Caco-2 (cell line): ENCODE results near the gene TRIM24. TPM values are rescaled to one million over a fixed set of nuclear protein-coding genes. Genes with fewer than 3 reads are reported as not detected.
A peak's percentile ranks its signal among the peaks of the same experiment; 100 is the strongest.
"Not testable (repeated sequence)": the region's sequence is repeated elsewhere in the genome, so short reads cannot be mapped to it uniquely, and the experiment has no call there.

Source experiments
- Bru-seq: library from RNA; stranded (reverse); fragments of 400-500 nt; gene quantifications from one replicate; lab custom pipeline; 2021; lab: Mats Ljungman, UMichigan
- BruChase-seq, 2 experiments: library from RNA; stranded (reverse); fragments of 400-500 nt; gene quantifications; one replicate each; lab custom pipeline; 2021; lab: Mats Ljungman, UMichigan
- BruUV-seq: library from RNA; stranded (reverse); fragments of 400-500 nt; replicated peaks from 2 replicates; lab custom pipeline; 2021; lab: Mats Ljungman, UMichigan
- CTCF ChIA-PET: fragments of 300-600 bp; sonication (Branson Sonifier 250); formaldehyde crosslinking; loops from one replicate; lab custom pipeline; 2022; ENCODE audit warnings: antibody characterized with exemption; lab: Charles Lee
- POLR2A ChIA-PET: fragments of 300-600 bp; sonication (Branson Sonifier 250); formaldehyde crosslinking; loops from one replicate; lab custom pipeline; 2022; ENCODE audit warnings: antibody characterized with exemption; lab: Charles Lee
- DNase-seq, 2 experiments: peaks; one replicate each; pipeline versions ENCODE4 v3.0.0 to v3.0.0-alpha.2; 2020 to 2022
- H3K27me3 ChIP-seq: replicated peaks from 2 replicates; pipeline ENCODE4 v1.6.0; 2011; ENCODE audit warnings: low read length; ENCODE audit not compliant: control insufficient read depth, insufficient read depth
- H3K36me3 ChIP-seq: 2 replicates; pipeline ENCODE4 v1.5.1; 2011; ENCODE audit warnings: low read length; ENCODE audit not compliant: control insufficient read depth, insufficient read depth
- H3K4me1 ChIP-seq: fragments of 250-450 bp; sonication (Bioruptor Pico); 2 replicates; pipeline ENCODE4 v1.5.1; 2020; ENCODE audit warnings: mild to moderate bottlenecking
- H3K4me3 ChIP-seq: 2 replicates; pipeline ENCODE4 v1.5.1; 2011; ENCODE audit warnings: low read depth, mild to moderate bottlenecking, control low read depth, low read length
- H3K9me3 ChIP-seq: fragments of 250-450 bp; sonication (Bioruptor Pico); 2 replicates; pipeline ENCODE4 v1.5.1; 2020; ENCODE audit warnings: mild to moderate bottlenecking, moderate library complexity
- H3K27ac Mint-ChIP-seq: one replicate; pipeline ENCODE4 v1.8.0; 2022; ENCODE audit warnings: mixed read lengths; ENCODE audit not compliant: unreplicated experiment
- H3K27me3 Mint-ChIP-seq: one replicate; pipeline ENCODE4 v1.8.0; 2022; ENCODE audit warnings: mixed read lengths; ENCODE audit not compliant: insufficient read depth, unreplicated experiment
- H3K36me3 Mint-ChIP-seq: one replicate; pipeline ENCODE4 v1.8.0; 2022; ENCODE audit warnings: mild to moderate bottlenecking, mixed read lengths; ENCODE audit not compliant: insufficient read depth, unreplicated experiment
- H3K4me1 Mint-ChIP-seq: one replicate; pipeline ENCODE4 v1.8.0; 2022; ENCODE audit warnings: low read depth, mixed read lengths; ENCODE audit not compliant: unreplicated experiment
- H3K4me3 Mint-ChIP-seq: one replicate; pipeline ENCODE4 v1.8.0; 2022; ENCODE audit warnings: mild to moderate bottlenecking, moderate library complexity, mixed read lengths; ENCODE audit not compliant: unreplicated experiment
- H3K9me3 Mint-ChIP-seq: one replicate; pipeline ENCODE4 v1.8.0; 2022; ENCODE audit warnings: mixed read lengths; ENCODE audit not compliant: unreplicated experiment
- CTCF ChIP-seq, 2 experiments: fragments of 200-600 bp in 1 of 2; IDR thresholded peaks; 1 replicate in 1 of 2; 2 replicates in 1 of 2; pipeline versions ENCODE4 v1.5.1 to v1.8.0; 2011 to 2022; ENCODE audit warnings: antibody characterized with exemption in 1 of 2, control low read depth in 1 of 2, inconsistent platforms in 1 of 2, low read depth in 1 of 2, low read length in 1 of 2, mild to moderate bottlenecking in 1 of 2, moderate library complexity in 1 of 2; ENCODE audit not compliant: insufficient read depth in 1 of 2, severe bottlenecking in 1 of 2, unreplicated experiment in 1 of 2
- intact Hi-C: fragments of 100-400 bp; cut with micrococcal nuclease; formaldehyde crosslinking; loops from one replicate; pipeline ENCODE4 v1.10.0; 2022; ENCODE audit not compliant: unreplicated experiment
- long read RNA-seq: library from polyadenylated mRNA; stranded (forward); transcript quantifications from one replicate; pipeline ENCODE4 v2.0.0, GENCODE V29; 2022
- total RNA-seq: library from RNA; stranded (reverse); gene quantifications from 2 replicates; pipeline ENCODE4 v1.2.3, GENCODE V29; 2022

The TRIM24 gene
- total RNA-seq (54.7 and 58.2 TPM in 2 replicates), Bru-seq, nascent RNA (percentile 96 among the genes with signal in this experiment), BruChase-seq, experiment 1, labeled RNA remaining after a 2-hour chase (percentile 89 among the genes with signal in this experiment), BruChase-seq, experiment 2, labeled RNA remaining after a 6-hour chase (percentile 84 among the genes with signal in this experiment)
- long read RNA-seq, full-length matches to known transcripts, result 32 of 49 reads
- long read RNA-seq, partial matches to known transcripts, result 10 of 49 reads
- long read RNA-seq, other reads (novel, unspliced or antisense), result 7 of 49 reads

- Histone ChIP-seq H3K27me3 (no peaks in the 10 kb centered on the region), H3K4me1 (peaks cover 19% of the 10 kb centered on the region), H3K9me3 (no peaks in the 10 kb centered on the region), H3K4me3 (peak within 1 kb of the TSS; percentile 99), H3K36me3 (no peaks in the 10 kb centered on the region; the same call in 1 of the 2 replicates)
- intact Hi-C loops, result loop anchor here (1.0 to 5.0 kb wide), 7 partner anchors 43 to 457 kb away; partner anchors contain the start of gene CREB3L2
- TF ChIP-seq CTCF (IDR thresholded peaks at IDR 0.05; ENCODE audit: insufficient read depth in 1 of 2, low read depth in 1 of 2, low read length in 1 of 2, severe bottlenecking in 1 of 2, unreplicated experiment in 1 of 2), result no peak
- CTCF ChIA-PET, result interaction anchor here (1.0 kb wide), 1 partner anchor 279 kb away, joined by 3 read pairs; no protein-coding TSS in a partner anchor
- Mint-ChIP-seq H3K4me1 (no peaks in the 10 kb centered on the region), H3K9me3 (no peaks in the 10 kb centered on the region), H3K27me3 (no peaks in the 10 kb centered on the region), H3K27ac (peak within 1 kb of the TSS; percentile 90), H3K36me3 (peaks cover 46% of the 10 kb centered on the region), H3K4me3 (peak within 1 kb of the TSS; percentile 79)
- DNase-seq, result no peak
- no TSS peak for BruUV-seq
- POLR2A ChIA-PET, result no interaction called here
Observed at GRCh38 chr7:138460176-138460648, at the start of gene TRIM24. Gene TRIM24, plus strand, starts transcription at chr7:138460259. Its CDS starts 290 bp downstream, at chr7:138460549.

- DNase-seq, H3K4me1 Mint-ChIP-seq, intact Hi-C loops, CTCF ChIA-PET, H3K27me3 Mint-ChIP-seq, H3K4me1 ChIP-seq, H3K36me3 Mint-ChIP-seq, H3K4me3 Mint-ChIP-seq, H3K36me3 ChIP-seq, H3K9me3 ChIP-seq, POLR2A ChIA-PET, H3K9me3 Mint-ChIP-seq, H3K27ac Mint-ChIP-seq, H3K4me3 ChIP-seq, BruUV-seq, H3K27me3 ChIP-seq: not testable (repeated sequence)
Observed at GRCh38 chr7:138412077-138412476, 48.0 kb upstream of the TRIM24 start.

GRCh38 chr7:138412921-138413320 is 47.1 kb upstream of the TRIM24 start:
- POLR2A ChIA-PET, H3K27me3 ChIP-seq, H3K36me3 Mint-ChIP-seq, H3K36me3 ChIP-seq, H3K4me3 Mint-ChIP-seq, H3K4me3 ChIP-seq, intact Hi-C loops, H3K27me3 Mint-ChIP-seq, H3K9me3 ChIP-seq, BruUV-seq, H3K9me3 Mint-ChIP-seq, H3K27ac Mint-ChIP-seq, CTCF ChIA-PET, DNase-seq: not testable (repeated sequence)
- peaks cover 12% of the 10 kb centered on the region for H3K4me1 ChIP-seq
- H3K4me1 Mint-ChIP-seq, result peaks cover 17% of the 10 kb centered on the region

GRCh38 chr7:138417078-138417700 is 42.9 kb upstream of the TRIM24 start:
- DNase-seq, result no peak
- intact Hi-C loops, result loop anchor here (1.0 to 5.0 kb wide), 2 partner anchors 21 to 45 kb away; partner anchors contain the start of gene TRIM24
- POLR2A ChIA-PET, result no interaction called here
- peaks cover 4% of the 10 kb centered on the region for H3K36me3 Mint-ChIP-seq
- no peak for TF ChIP-seq CTCF (IDR thresholded peaks at IDR 0.05; ENCODE audit: insufficient read depth in 1 of 2, low read depth in 1 of 2, low read length in 1 of 2, severe bottlenecking in 1 of 2, unreplicated experiment in 1 of 2)
- H3K4me3 Mint-ChIP-seq, result no peak overlapping the region
- H3K27me3 ChIP-seq, result no peaks in the 10 kb centered on the region; the same call in 1 of the 2 replicates
- H3K4me1 ChIP-seq, result peaks cover 20% of the 10 kb centered on the region
- CTCF ChIA-PET, result interaction anchor here (0.6 kb wide), 1 partner anchor 13 kb away, joined by 5 read pairs; no protein-coding TSS in a partner anchor
- H3K27ac Mint-ChIP-seq, result no peak overlapping the region
- no peak overlapping the region for H3K4me3 ChIP-seq
- peaks cover 27% of the 10 kb centered on the region for H3K9me3 Mint-ChIP-seq
- BruUV-seq, result no TSS peak
- H3K27me3 Mint-ChIP-seq, result no peaks in the 10 kb centered on the region
- H3K36me3 ChIP-seq, result no peaks in the 10 kb centered on the region
- H3K9me3 ChIP-seq, result peaks cover 22% of the 10 kb centered on the region
- H3K4me1 Mint-ChIP-seq, result peaks cover 20% of the 10 kb centered on the region
